Dedifferentiated amniotic fluid mesenchymal stem cell (primary cell): ENCODE data around the gene PKP1.

Source experiments
- DNase-seq: peaks from one replicate; pipeline ENCODE4 v3.0.0-alpha.2; 2016; ENCODE audit errors: extremely low spot score

The PKP1 gene

GRCh38 chr1:201366696-201367095 is 83.4 kb downstream of the PKP1 start:
- DNase-seq, result no peak

GRCh38 chr1:201369209-201369608 is 85.9 kb downstream of the PKP1 start:
- DNase-seq, result no peak

GRCh38 chr1:201370500-201370899 is 87.2 kb downstream of the PKP1 start:
- DNase-seq, result no peak

GRCh38 chr1:201371276-201371675 is 88.0 kb downstream of the PKP1 start:
- DNase-seq, result no peak

- no peak for DNase-seq
These were observed 88.5 kb downstream of the PKP1 start for GRCh38 chr1:201371792-201372191.

- DNase-seq, result no peak
These were observed 91.1 kb downstream of the PKP1 start for GRCh38 chr1:201374364-201374763.

GRCh38 chr1:201375169-201375568 is 91.9 kb downstream of the PKP1 start:
- no peak for DNase-seq

- no peak for DNase-seq
These were observed 92.8 kb downstream of the PKP1 start for GRCh38 chr1:201376107-201376463.

- DNase-seq, result peak; percentile 15
These were observed 93.4 kb downstream of the PKP1 start for GRCh38 chr1:201376464-201377374.

- no peak for DNase-seq
These were observed 94.3 kb downstream of the PKP1 start, which contains the start of gene TNNT2 for GRCh38 chr1:201377611-201378092. TSS of gene TNNT2 (minus strand) at chr1:201377680. CDS start at chr1:201373254, 4,426 bp downstream.

GRCh38 chr1:201378804-201379203 is 95.5 kb downstream of the PKP1 start:
- DNase-seq, result no peak

- DNase-seq, result no peak
These were observed 96.5 kb downstream of the PKP1 start for GRCh38 chr1:201379733-201380242.

- no peak for DNase-seq
These were observed 97.8 kb downstream of the PKP1 start for GRCh38 chr1:201381130-201381529.
